GM23248 (cell line): ENCODE results near the gene PLBD2. TPM values are rescaled to one million over a fixed set of nuclear protein-coding genes. Genes with fewer than 3 reads are reported as not detected.

Experiments
- DNase-seq: peaks from one replicate; pipeline ENCODE4 v3.0.0-alpha.2; 2015
- H2AFZ ChIP-seq: fragments of 200-600 bp; sonication (generic); 2 replicates; pipeline ENCODE4 v1.6.1; 2016; ENCODE audit warnings: antibody characterized with exemption
- H3F3A ChIP-seq: fragments of 200-600 bp; sonication (generic); 2 replicates; pipeline ENCODE4 v1.6.1; 2016; ENCODE audit warnings: mild to moderate bottlenecking, antibody characterized with exemption, mixed run types; ENCODE audit not compliant: insufficient read depth
- H3K27ac ChIP-seq: fragments of 200-600 bp; sonication (generic); 2 replicates; pipeline ENCODE4 v1.5.1; 2016; ENCODE audit warnings: mild to moderate bottlenecking
- H3K27me3 ChIP-seq: fragments of 200-600 bp; sonication (generic); replicated peaks from 2 replicates; pipeline ENCODE4 v1.6.1; 2016; ENCODE audit warnings: mild to moderate bottlenecking; ENCODE audit not compliant: insufficient read depth
- H3K36me3 ChIP-seq: fragments of 200-600 bp; sonication (generic); 2 replicates; pipeline ENCODE4 v1.6.1; 2016; ENCODE audit warnings: low read depth, mild to moderate bottlenecking
- H3K4me1 ChIP-seq: fragments of 200-600 bp; sonication (generic); 2 replicates; pipeline ENCODE4 v1.6.1; 2016; ENCODE audit warnings: mild to moderate bottlenecking; ENCODE audit not compliant: insufficient read depth
- H3K4me2 ChIP-seq: fragments of 200-600 bp; sonication (generic); one replicate; pipeline ENCODE4 v1.6.1; 2016; ENCODE audit warnings: mild to moderate bottlenecking; ENCODE audit not compliant: unreplicated experiment
- H3K4me3 ChIP-seq: fragments of 200-600 bp; sonication (generic); 2 replicates; pipeline ENCODE4 v1.5.1; 2016; ENCODE audit warnings: mild to moderate bottlenecking
- H3K79me2 ChIP-seq: fragments of 200-600 bp; sonication (generic); 2 replicates; pipeline ENCODE4 v1.6.1; 2016; ENCODE audit warnings: mild to moderate bottlenecking; ENCODE audit not compliant: insufficient read depth
- H3K9ac ChIP-seq: fragments of 200-600 bp; sonication (generic); 2 replicates; pipeline ENCODE4 v1.6.1; 2016; ENCODE audit warnings: mild to moderate bottlenecking
- H3K9me2 ChIP-seq: fragments of 200-600 bp; sonication (generic); 2 replicates; pipeline ENCODE4 v1.6.1; 2016; ENCODE audit warnings: mixed run types, mild to moderate bottlenecking, moderate library complexity; ENCODE audit not compliant: insufficient read depth
- H3K9me3 ChIP-seq: fragments of 200-600 bp; sonication (generic); one replicate; pipeline ENCODE4 v1.6.1; 2017; ENCODE audit warnings: low read depth
- H4K20me1 ChIP-seq: fragments of 200-600 bp; sonication (generic); 2 replicates; pipeline ENCODE4 v1.6.0; 2016; ENCODE audit not compliant: insufficient read depth
- EZH2 ChIP-seq: fragments of 200-600 bp; sonication (generic); IDR thresholded peaks from 2 replicates; pipeline ENCODE4 v1.6.1; 2018; ENCODE audit warnings: antibody characterized with exemption, mild to moderate bottlenecking; ENCODE audit not compliant: insufficient read depth, poor library complexity, severe bottlenecking
- EZH2phosphoT487 ChIP-seq: fragments of 200-600 bp; sonication (generic); IDR thresholded peaks from 2 replicates; pipeline ENCODE4 v1.6.1; 2018; ENCODE audit warnings: antibody characterized with exemption, moderate library complexity, mild to moderate bottlenecking, low read depth; ENCODE audit not compliant: insufficient read depth
- WGBS, 2 experiments: methylation state at CpG; one replicate each; pipeline ENCODE4 v1.1.6; 2015 to 2017; ENCODE audit warnings: low lambda C conversion rate in 2 of 2, low coverage in 1 of 2; ENCODE audit errors: missing lambda C conversion rate in 2 of 2; 5-methylcytosine and 5-hydroxymethylcytosine counted together
- in situ Hi-C: fragments of 300-500 bp; cut with MboI; formaldehyde crosslinking; loops from 2 replicates; pipeline ENCODE4 v1.15.0; 2020
- polyA plus RNA-seq: library from polyadenylated mRNA; unstranded; fragments of >200 nt; fragmentation: Nextera tagmentation; extraction: Ambion mirVana; gene quantifications from 2 replicates; pipeline ENCODE4 v1.2.1, GENCODE V29; 2016
- total RNA-seq: library from RNA; depleted of rRNA; stranded (reverse); fragments of >200 nt; shearing (Covaris generic); gene quantifications from 2 replicates; pipeline ENCODE4 v1.2.3, GENCODE V29; 2014

Gene PLBD2
- total and polyA plus RNA-seq, 2 experiments from 2014 or later = 38.5 to 58.5 TPM

GRCh38 chr12:113437729-113438100, 79.3 kb downstream of the PLBD2 start:
- Histone ChIP-seq H3K9me2 (no peaks in the 10 kb centered on the region), H3K4me1 (no peaks in the 10 kb centered on the region), H4K20me1 (no peaks in the 10 kb centered on the region), H3K27ac (no peak overlapping the region), H3F3A (no peaks in the 10 kb centered on the region), H3K9me3 (no peaks in the 10 kb centered on the region), H3K79me2 (no peaks in the 10 kb centered on the region), H2AFZ (no peak overlapping the region), H3K4me3 (no peak overlapping the region), H3K4me2 (no peak overlapping the region), H3K9ac (no peak overlapping the region), H3K36me3 (no peaks in the 10 kb centered on the region), H3K27me3 (peaks cover 12% of the 10 kb centered on the region; the same call in 1 of the 2 replicates)
- WGBS, 2 experiments = 41 to 43% methylated on average over 9 of the region's 9 CpGs
- no peak for DNase-seq
- in situ Hi-C loops = no loop called here
- no peak for TF ChIP-seq EZH2
- TF ChIP-seq EZH2phosphoT487 = no peak

- peaks cover 17% of the 10 kb centered on the region; the same call in 1 of the 2 replicates for H3K27me3 ChIP-seq
- H3K4me2 ChIP-seq = no peak overlapping the region
- H3K4me3 ChIP-seq = no peak overlapping the region
- no peak for DNase-seq
- no peak overlapping the region for H2AFZ ChIP-seq
- in situ Hi-C loops = no loop called here
- no peak overlapping the region for H3K27ac ChIP-seq
- H3F3A ChIP-seq = no peaks in the 10 kb centered on the region
- H3K9ac ChIP-seq = no peak overlapping the region
- H3K36me3 ChIP-seq = no peaks in the 10 kb centered on the region
- 38 to 54% methylated on average over 4 of the region's 4 CpGs for WGBS, 2 experiments
- no peaks in the 10 kb centered on the region for H3K9me2 ChIP-seq
- TF ChIP-seq EZH2phosphoT487 (no peak), EZH2 (no peak)
- H3K9me3 ChIP-seq = no peaks in the 10 kb centered on the region
- H3K4me1 ChIP-seq = no peaks in the 10 kb centered on the region
- no peaks in the 10 kb centered on the region for H4K20me1 ChIP-seq
- H3K79me2 ChIP-seq = no peaks in the 10 kb centered on the region
Observed at GRCh38 chr12:113438523-113439300, 80.3 kb downstream of the PLBD2 start.

GRCh38 chr12:113439301-113439597, 80.9 kb downstream of the PLBD2 start:
- no peak for TF ChIP-seq EZH2phosphoT487
- no peak for TF ChIP-seq EZH2
- WGBS, 2 experiments = 21 to 22% methylated on average over 4 of the region's 4 CpGs
- no peaks in the 10 kb centered on the region for H3K9me3 ChIP-seq

GRCh38 chr12:113439606-113440030, 81.2 kb downstream of the PLBD2 start:
- Histone ChIP-seq H3K4me2 (no peak overlapping the region), H3K27me3 (peaks cover 21% of the 10 kb centered on the region; the same call in 1 of the 2 replicates), H3K4me3 (no peak overlapping the region), H3K79me2 (no peaks in the 10 kb centered on the region), H3K9ac (no peak overlapping the region), H3K27ac (no peak overlapping the region), H3F3A (no peaks in the 10 kb centered on the region), H3K36me3 (no peaks in the 10 kb centered on the region), H3K9me3 (no peaks in the 10 kb centered on the region), H4K20me1 (no peaks in the 10 kb centered on the region), H3K4me1 (no peaks in the 10 kb centered on the region), H2AFZ (no peak overlapping the region), H3K9me2 (no peaks in the 10 kb centered on the region)
- in situ Hi-C loops = no loop called here
- 16 to 24% methylated on average over 8 of the region's 8 CpGs for WGBS, 2 experiments
- TF ChIP-seq EZH2 (no peak), EZH2phosphoT487 (no peak)
- DNase-seq = peak; percentile 54

More at GRCh38 chr12:113439301-113439597, 80.9 kb downstream of the PLBD2 start:
- Histone ChIP-seq H3K27ac (no peak overlapping the region), H3K79me2 (no peaks in the 10 kb centered on the region), H3K36me3 (no peaks in the 10 kb centered on the region), H3K9me2 (no peaks in the 10 kb centered on the region), H3F3A (no peaks in the 10 kb centered on the region), H2AFZ (no peak overlapping the region), H3K4me2 (no peak overlapping the region), H3K4me3 (no peak overlapping the region), H4K20me1 (no peaks in the 10 kb centered on the region), H3K27me3 (peaks cover 21% of the 10 kb centered on the region; the same call in 1 of the 2 replicates), H3K4me1 (no peaks in the 10 kb centered on the region), H3K9ac (no peak overlapping the region)
- DNase-seq = no peak
- in situ Hi-C loops = no loop called here
